K562 (cell line): ENCODE measurements around the gene TALDO1. TPM values are rescaled to one million over a fixed set of nuclear protein-coding genes. Genes with fewer than 3 reads are reported as not detected.

ENCODE experiments used
- ATF7 ChIP-seq: fragments of 450-650 bp; IDR thresholded peaks from 2 replicates; pipeline ENCODE4 v1.7.1; 2014; ENCODE audit warnings: mild to moderate bottlenecking, moderate library complexity
- BRF1 ChIP-seq: IDR thresholded peaks from 3 replicates; pipeline ENCODE4 v1.6.1; 2011; ENCODE audit warnings: borderline replicate concordance, mild to moderate bottlenecking; ENCODE audit not compliant: insufficient read length; ENCODE audit errors: extremely low read depth
- CTBP1 ChIP-seq: fragments of 450-650 bp; IDR thresholded peaks from 2 replicates; pipeline ENCODE4 v1.6.1; 2016; ENCODE audit warnings: borderline replicate concordance
- MYC ChIP-seq, 2 experiments: fragments of 250-450 bp in 1 of 2; sonication (Bioruptor Pico) in 1 of 2; IDR thresholded peaks; 2 replicates each; pipeline versions ENCODE4 v1.5.1 to v1.6.1; 2012 to 2021; ENCODE audit warnings: low read depth in 2 of 2, borderline replicate concordance in 1 of 2, improper control_type of control experiment in 1 of 2, low read length in 1 of 2, mild to moderate bottlenecking in 1 of 2, moderate library complexity in 1 of 2
- NFATC3 ChIP-seq: fragments of 450-650 bp; IDR thresholded peaks from 2 replicates; pipeline ENCODE4 v1.6.1; 2017; ENCODE audit warnings: mild to moderate bottlenecking
- NR2F6 ChIP-seq: fragments of 450-650 bp; formaldehyde crosslinking; IDR thresholded peaks from 2 replicates; pipeline ENCODE4 v1.4.0; 2020; ENCODE audit warnings: mild to moderate bottlenecking
- PCBP1 ChIP-seq: fragments of 200-400 bp; formaldehyde crosslinking; IDR thresholded peaks from 2 replicates; pipeline ENCODE4 v1.6.1; 2018; ENCODE audit warnings: mild to moderate bottlenecking, low read depth, low read length; ENCODE audit not compliant: poor library complexity, severe bottlenecking
- SMAD4 ChIP-seq: fragments of 250-450 bp; sonication (Bioruptor Pico); conservative IDR thresholded peaks from 2 replicates; pipeline ENCODE4 v1.8.0; 2021; ENCODE audit warnings: inconsistent platforms, mild to moderate bottlenecking, moderate library complexity
- polyA plus RNA-seq, 8 experiments: library from polyadenylated mRNA; depleted of rRNA in 4 of 8; stranded (reverse) in 5 of 8; unstranded in 3 of 8; fragments of >200 nt; fragmentation: Nextera tagmentation in 2 of 8; fragmentation: Illumina TruSeq in 1 of 8; extraction: Ambion mirVana in 2 of 8; extraction: Trizol in 1 of 8; gene quantifications; 2 replicates each; pipeline versions ENCODE4 v1.2.1 to v1.2.3, GENCODE V29; 2011 to 2014; ENCODE audit warnings: inconsistent platforms in 1 of 8, missing spikeins in 1 of 8
- total RNA-seq, 7 experiments: library from RNA; depleted of rRNA in 6 of 7; stranded (reverse); fragments of >200 nt in 6 of 7; fragmentation: Illumina TruSeq in 2 of 7; extraction: Trizol in 2 of 7; gene quantifications; 2 replicates each; pipeline versions ENCODE4 v1.2.1 to v1.2.3, GENCODE V29; 2011 to 2021; ENCODE audit warnings: low replicate concordance in 1 of 7
- TF ChIP-seq, protein P1 (sequence below), 2 experiments: fragments of 200-800 bp in 1 of 2; sonication (Bioruptor generic) in 1 of 2; sonication (generic) in 1 of 2; formaldehyde crosslinking in 1 of 2; IDR thresholded peaks in 1 of 2; conservative IDR thresholded peaks in 1 of 2; 2 replicates each; pipeline versions ENCODE4 v1.5.0 to v1.6.1; 2016 to 2020; ENCODE audit warnings: missing compliant biosample characterization in 1 of 2, missing genetic modification characterization in 1 of 2, missing genetic modification reagents in 1 of 2
- TF ChIP-seq, protein P2 (sequence below): fragments of 450-650 bp; IDR thresholded peaks from 2 replicates; pipeline ENCODE4 v1.6.1; 2018; ENCODE audit not compliant: partially characterized antibody
- TF ChIP-seq, protein P3 (sequence below): sonication (generic); formaldehyde crosslinking; IDR thresholded peaks from 2 replicates; pipeline ENCODE4 v1.8.0; 2022; ENCODE audit warnings: mild to moderate bottlenecking, missing genetic modification reagents
- TF ChIP-seq, protein P4 (sequence below): sonication (generic); formaldehyde crosslinking; IDR thresholded peaks from 2 replicates; pipeline ENCODE4 v1.4.0; 2020; ENCODE audit warnings: mild to moderate bottlenecking, missing genetic modification reagents

Gene TALDO1
- total and polyA plus RNA-seq, 9 of the 15 experiments (the other 6 are each of a cell fraction or from before 2014, with no cell fraction given), result 260 to 541 (median 441) TPM

DNA sequence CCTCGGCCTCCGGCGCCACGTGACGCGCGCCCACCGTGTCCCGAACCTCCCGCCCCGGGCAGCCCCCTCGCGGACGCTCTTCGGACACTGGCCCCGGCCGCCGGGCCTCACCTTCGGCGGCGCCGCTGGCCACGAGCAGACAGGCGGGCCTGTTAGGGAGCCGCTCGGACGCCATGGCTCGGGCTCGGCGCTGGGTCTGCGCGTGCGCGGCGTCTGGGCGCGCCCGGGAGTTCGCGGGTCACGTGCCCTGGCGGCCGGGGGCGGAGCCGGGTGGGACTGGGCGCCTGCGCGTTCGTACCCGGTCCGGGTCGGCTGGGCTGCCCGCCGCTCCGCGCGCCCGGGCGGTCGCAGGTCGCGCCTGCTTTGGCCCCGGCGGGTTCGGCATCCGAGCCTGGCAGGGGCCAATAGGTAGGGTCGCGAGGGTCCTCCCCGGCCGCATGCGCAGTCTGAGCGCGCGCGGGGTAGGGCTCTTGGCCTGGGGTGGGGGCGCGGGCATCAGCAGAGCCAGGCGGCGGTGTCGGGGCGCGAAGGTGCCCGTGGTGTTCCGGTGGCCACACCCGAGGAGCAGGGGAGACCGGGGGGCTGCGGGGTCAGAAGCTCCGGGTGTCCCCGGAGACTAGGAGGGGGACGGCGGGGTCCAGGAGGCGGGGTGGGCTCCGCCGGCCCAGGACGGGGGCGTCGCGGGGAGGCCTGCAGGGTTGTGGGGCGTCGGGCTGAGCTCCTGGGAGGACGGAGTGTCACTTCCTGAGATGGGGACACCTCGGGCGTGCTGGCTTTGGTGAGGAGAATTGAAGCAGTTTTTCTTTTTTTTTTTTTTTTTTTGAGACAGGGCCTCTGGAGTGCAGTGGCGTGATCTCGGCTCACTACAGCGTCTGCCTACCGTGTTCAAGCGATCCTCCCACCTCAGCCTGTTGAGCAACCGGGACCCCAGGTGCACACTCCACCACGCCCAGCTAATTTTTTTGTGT lies 30.3 kb downstream of the TALDO1 start, which contains the start of gene GATD1 (continued):
- TF ChIP-seq BRF1, result no peak
- peak; percentile 80; the same call in 1 of the 2 replicates for TF ChIP-seq MYC (IDR thresholded peaks at IDR 0.05; ENCODE audit: low read depth, low read length)
- no peak for TF ChIP-seq MYC (CRISPR knock-in tag; IDR thresholded peaks at IDR 0.05; ENCODE audit: borderline replicate concordance, low read depth)
- TF ChIP-seq CTBP1, result peak; percentile 59; the same call in 1 of the 2 replicates
- TF ChIP-seq NR2F6 (CRISPR knock-in tag), result no peak
- 0 out of 2 replicates have a peak, but pooled peaks have one; percentile 25 for TF ChIP-seq ATF7
- TF ChIP-seq, protein P1, sequence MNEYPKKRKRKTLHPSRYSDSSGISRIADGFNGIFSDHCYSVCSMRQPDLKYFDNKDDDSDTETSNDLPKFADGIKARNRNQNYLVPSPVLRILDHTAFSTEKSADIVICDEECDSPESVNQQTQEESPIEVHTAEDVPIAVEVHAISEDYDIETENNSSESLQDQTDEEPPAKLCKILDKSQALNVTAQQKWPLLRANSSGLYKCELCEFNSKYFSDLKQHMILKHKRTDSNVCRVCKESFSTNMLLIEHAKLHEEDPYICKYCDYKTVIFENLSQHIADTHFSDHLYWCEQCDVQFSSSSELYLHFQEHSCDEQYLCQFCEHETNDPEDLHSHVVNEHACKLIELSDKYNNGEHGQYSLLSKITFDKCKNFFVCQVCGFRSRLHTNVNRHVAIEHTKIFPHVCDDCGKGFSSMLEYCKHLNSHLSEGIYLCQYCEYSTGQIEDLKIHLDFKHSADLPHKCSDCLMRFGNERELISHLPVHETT (CRISPR knock-in tag; conservative IDR thresholded peaks at IDR 0.05 in 1 of 2, IDR thresholded peaks at IDR 0.05 in 1 of 2), result peak in 1 of 2 experiments; percentile 55; a peak in 2 of 4 replicates
- TF ChIP-seq, protein P2, sequence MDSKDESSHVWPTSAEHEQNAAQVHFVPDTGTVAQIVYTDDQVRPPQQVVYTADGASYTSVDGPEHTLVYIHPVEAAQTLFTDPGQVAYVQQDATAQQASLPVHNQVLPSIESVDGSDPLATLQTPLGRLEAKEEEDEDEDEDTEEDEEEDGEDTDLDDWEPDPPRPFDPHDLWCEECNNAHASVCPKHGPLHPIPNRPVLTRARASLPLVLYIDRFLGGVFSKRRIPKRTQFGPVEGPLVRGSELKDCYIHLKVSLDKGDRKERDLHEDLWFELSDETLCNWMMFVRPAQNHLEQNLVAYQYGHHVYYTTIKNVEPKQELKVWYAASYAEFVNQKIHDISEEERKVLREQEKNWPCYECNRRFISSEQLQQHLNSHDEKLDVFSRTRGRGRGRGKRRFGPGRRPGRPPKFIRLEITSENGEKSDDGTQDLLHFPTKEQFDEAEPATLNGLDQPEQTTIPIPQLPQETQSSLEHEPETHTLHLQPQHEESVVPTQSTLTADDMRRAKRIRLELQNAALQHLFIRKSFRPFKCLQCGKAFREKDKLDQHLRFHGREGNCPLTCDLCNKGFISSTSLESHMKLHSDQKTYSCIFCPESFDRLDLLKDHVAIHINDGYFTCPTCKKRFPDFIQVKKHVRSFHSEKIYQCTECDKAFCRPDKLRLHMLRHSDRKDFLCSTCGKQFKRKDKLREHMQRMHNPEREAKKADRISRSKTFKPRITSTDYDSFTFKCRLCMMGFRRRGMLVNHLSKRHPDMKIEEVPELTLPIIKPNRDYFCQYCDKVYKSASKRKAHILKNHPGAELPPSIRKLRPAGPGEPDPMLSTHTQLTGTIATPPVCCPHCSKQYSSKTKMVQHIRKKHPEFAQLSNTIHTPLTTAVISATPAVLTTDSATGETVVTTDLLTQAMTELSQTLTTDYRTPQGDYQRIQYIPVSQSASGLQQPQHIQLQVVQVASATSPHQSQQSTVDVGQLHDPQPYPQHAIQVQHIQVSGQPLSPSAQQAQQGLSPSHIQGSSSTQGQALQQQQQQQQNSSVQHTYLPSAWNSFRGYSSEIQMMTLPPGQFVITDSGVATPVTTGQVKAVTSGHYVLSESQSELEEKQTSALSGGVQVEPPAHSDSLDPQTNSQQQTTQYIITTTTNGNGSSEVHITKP, result no peak
- TF ChIP-seq, protein P3, sequence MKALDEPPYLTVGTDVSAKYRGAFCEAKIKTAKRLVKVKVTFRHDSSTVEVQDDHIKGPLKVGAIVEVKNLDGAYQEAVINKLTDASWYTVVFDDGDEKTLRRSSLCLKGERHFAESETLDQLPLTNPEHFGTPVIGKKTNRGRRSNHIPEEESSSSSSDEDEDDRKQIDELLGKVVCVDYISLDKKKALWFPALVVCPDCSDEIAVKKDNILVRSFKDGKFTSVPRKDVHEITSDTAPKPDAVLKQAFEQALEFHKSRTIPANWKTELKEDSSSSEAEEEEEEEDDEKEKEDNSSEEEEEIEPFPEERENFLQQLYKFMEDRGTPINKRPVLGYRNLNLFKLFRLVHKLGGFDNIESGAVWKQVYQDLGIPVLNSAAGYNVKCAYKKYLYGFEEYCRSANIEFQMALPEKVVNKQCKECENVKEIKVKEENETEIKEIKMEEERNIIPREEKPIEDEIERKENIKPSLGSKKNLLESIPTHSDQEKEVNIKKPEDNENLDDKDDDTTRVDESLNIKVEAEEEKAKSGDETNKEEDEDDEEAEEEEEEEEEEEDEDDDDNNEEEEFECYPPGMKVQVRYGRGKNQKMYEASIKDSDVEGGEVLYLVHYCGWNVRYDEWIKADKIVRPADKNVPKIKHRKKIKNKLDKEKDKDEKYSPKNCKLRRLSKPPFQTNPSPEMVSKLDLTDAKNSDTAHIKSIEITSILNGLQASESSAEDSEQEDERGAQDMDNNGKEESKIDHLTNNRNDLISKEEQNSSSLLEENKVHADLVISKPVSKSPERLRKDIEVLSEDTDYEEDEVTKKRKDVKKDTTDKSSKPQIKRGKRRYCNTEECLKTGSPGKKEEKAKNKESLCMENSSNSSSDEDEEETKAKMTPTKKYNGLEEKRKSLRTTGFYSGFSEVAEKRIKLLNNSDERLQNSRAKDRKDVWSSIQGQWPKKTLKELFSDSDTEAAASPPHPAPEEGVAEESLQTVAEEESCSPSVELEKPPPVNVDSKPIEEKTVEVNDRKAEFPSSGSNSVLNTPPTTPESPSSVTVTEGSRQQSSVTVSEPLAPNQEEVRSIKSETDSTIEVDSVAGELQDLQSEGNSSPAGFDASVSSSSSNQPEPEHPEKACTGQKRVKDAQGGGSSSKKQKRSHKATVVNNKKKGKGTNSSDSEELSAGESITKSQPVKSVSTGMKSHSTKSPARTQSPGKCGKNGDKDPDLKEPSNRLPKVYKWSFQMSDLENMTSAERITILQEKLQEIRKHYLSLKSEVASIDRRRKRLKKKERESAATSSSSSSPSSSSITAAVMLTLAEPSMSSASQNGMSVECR, result peak; percentile 53; the same call in 1 of the 2 replicates
- TF ChIP-seq NFATC3, result no peak
- TF ChIP-seq SMAD4 (CRISPR knock-in tag), result peak; percentile 36; the same call in 1 of the 2 replicates
- TF ChIP-seq PCBP1, result peak; percentile 26
- TF ChIP-seq, protein P4, sequence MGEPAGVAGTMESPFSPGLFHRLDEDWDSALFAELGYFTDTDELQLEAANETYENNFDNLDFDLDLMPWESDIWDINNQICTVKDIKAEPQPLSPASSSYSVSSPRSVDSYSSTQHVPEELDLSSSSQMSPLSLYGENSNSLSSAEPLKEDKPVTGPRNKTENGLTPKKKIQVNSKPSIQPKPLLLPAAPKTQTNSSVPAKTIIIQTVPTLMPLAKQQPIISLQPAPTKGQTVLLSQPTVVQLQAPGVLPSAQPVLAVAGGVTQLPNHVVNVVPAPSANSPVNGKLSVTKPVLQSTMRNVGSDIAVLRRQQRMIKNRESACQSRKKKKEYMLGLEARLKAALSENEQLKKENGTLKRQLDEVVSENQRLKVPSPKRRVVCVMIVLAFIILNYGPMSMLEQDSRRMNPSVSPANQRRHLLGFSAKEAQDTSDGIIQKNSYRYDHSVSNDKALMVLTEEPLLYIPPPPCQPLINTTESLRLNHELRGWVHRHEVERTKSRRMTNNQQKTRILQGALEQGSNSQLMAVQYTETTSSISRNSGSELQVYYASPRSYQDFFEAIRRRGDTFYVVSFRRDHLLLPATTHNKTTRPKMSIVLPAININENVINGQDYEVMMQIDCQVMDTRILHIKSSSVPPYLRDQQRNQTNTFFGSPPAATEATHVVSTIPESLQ, result no peak
